C4-2B (cell line): ENCODE data around the gene AP4E1.
"Not testable (repeated sequence)": the region's sequence is repeated elsewhere in the genome, so short reads cannot be mapped to it uniquely, and the experiment has no call there.

Experiments used
- H3K27ac ChIP-seq: fragments of 450-650 bp; 2 replicates; pipeline ENCODE4 v1.5.1; 2017
- CTCF ChIP-seq: fragments of 450-650 bp; conservative IDR thresholded peaks from 2 replicates; pipeline ENCODE4 v1.5.1; 2017; ENCODE audit warnings: mild to moderate bottlenecking
- ZFX ChIP-seq: fragments of 450-650 bp; IDR thresholded peaks from 2 replicates; pipeline ENCODE4 v1.6.1; 2017

Gene AP4E1

GRCh38 chr15:50933341-50933740 is 24.9 kb downstream of the AP4E1 start:
- TF ChIP-seq CTCF (no peak), ZFX (no peak)
- H3K27ac ChIP-seq = no peak overlapping the region

GRCh38 chr15:50938525-50938924 is 30.0 kb downstream of the AP4E1 start:
- TF ChIP-seq ZFX (no peak), CTCF (no peak)
- H3K27ac ChIP-seq = no peak overlapping the region

- H3K27ac ChIP-seq = no peak overlapping the region
- no peak for TF ChIP-seq CTCF
- no peak for TF ChIP-seq ZFX
Observed at GRCh38 chr15:50939911-50940310, 31.4 kb downstream of the AP4E1 start.

GRCh38 chr15:50940506-50940905 is 32.0 kb downstream of the AP4E1 start:
- TF ChIP-seq CTCF = no peak
- TF ChIP-seq ZFX = no peak
- H3K27ac ChIP-seq = no peak overlapping the region

- no peak for TF ChIP-seq ZFX
- TF ChIP-seq CTCF = no peak
- H3K27ac ChIP-seq = no peak overlapping the region
Observed at GRCh38 chr15:50943638-50944037, 35.2 kb downstream of the AP4E1 start.

- H3K27ac ChIP-seq = no peak overlapping the region
- no peak for TF ChIP-seq CTCF
Observed at GRCh38 chr15:50944672-50945071, 36.2 kb downstream of the AP4E1 start.

- no peak overlapping the region for H3K27ac ChIP-seq
- no peak for TF ChIP-seq ZFX
- TF ChIP-seq CTCF = no peak
Observed at GRCh38 chr15:50945725-50946124, 37.2 kb downstream of the AP4E1 start.

- not testable (repeated sequence) for H3K27ac ChIP-seq
Observed at GRCh38 chr15:50950745-50951144, 42.3 kb downstream of the AP4E1 start.
